NCI-H2081 (cell line): ENCODE results near the gene MCOLN2.
"Not testable (repeated sequence)": the region's sequence is repeated elsewhere in the genome, so short reads cannot be mapped to it uniquely, and the experiment has no call there.

Experiments
- DNase-seq, 2 experiments: peaks; one replicate each; lab custom pipeline; 2025; lab: John Stamatoyannopoulos, UW

Gene MCOLN2

GRCh38 chr1:84940481-84940880 is 56.4 kb downstream of the MCOLN2 start:
- DNase-seq = no peak

- DNase-seq = no peak
These were observed 57.2 kb downstream of the MCOLN2 start for GRCh38 chr1:84939761-84940160.

GRCh38 chr1:84939151-84939550 is 57.8 kb downstream of the MCOLN2 start:
- DNase-seq = no peak

- peak; percentile 59 to 61 for DNase-seq
These were observed 60.6 kb downstream of the MCOLN2 start for GRCh38 chr1:84936116-84936810.

GRCh38 chr1:84933011-84933611 is 63.8 kb downstream of the MCOLN2 start:
- DNase-seq = no peak

GRCh38 chr1:84930831-84931230 is 66.1 kb downstream of the MCOLN2 start:
- no peak for DNase-seq

- no peak for DNase-seq
These were observed 66.6 kb downstream of the MCOLN2 start for GRCh38 chr1:84930329-84930728.

GRCh38 chr1:84929581-84929980 is 67.3 kb downstream of the MCOLN2 start:
- DNase-seq = no peak

- DNase-seq = no peak
These were observed 67.9 kb downstream of the MCOLN2 start for GRCh38 chr1:84928979-84929378.

- no peak for DNase-seq
These were observed 73.6 kb downstream of the MCOLN2 start for GRCh38 chr1:84923317-84923716.

- DNase-seq = no peak
These were observed 76.8 kb downstream of the MCOLN2 start for GRCh38 chr1:84920159-84920558.

GRCh38 chr1:84919461-84919970 is 77.4 kb downstream of the MCOLN2 start:
- no peak for DNase-seq

GRCh38 chr1:84918726-84919336 is 78.1 kb downstream of the MCOLN2 start:
- DNase-seq = no peak

- DNase-seq = no peak
These were observed 80.0 kb downstream of the MCOLN2 start for GRCh38 chr1:84916897-84917296.

- DNase-seq = no peak
These were observed 83.4 kb downstream of the MCOLN2 start for GRCh38 chr1:84913555-84913892.

- DNase-seq = no peak
These were observed 84.0 kb downstream of the MCOLN2 start for GRCh38 chr1:84912726-84913554.

- DNase-seq = not testable (repeated sequence)
These were observed 88.0 kb downstream of the MCOLN2 start for GRCh38 chr1:84908746-84909464.

GRCh38 chr1:84907095-84907827 is 89.7 kb downstream of the MCOLN2 start:
- no peak for DNase-seq

- not testable (repeated sequence) for DNase-seq
These were observed 94.2 kb downstream of the MCOLN2 start for GRCh38 chr1:84902727-84903126.

GRCh38 chr1:84899969-84900368 is 96.9 kb downstream of the MCOLN2 start:
- no peak for DNase-seq

- no peak for DNase-seq
These were observed 100.6 kb downstream of the MCOLN2 start for GRCh38 chr1:84896279-84896678.
